IMR-90 (cell line): ENCODE results near the gene MRPL41. TPM values are rescaled to one million over a fixed set of nuclear protein-coding genes. Genes with fewer than 3 reads are reported as not detected.
"Not testable (repeated sequence)": the region's sequence is repeated elsewhere in the genome, so short reads cannot be mapped to it uniquely, and the experiment has no call there.

Experiments used
- ATAC-seq: fragments of 200-7000 bp; cut with Tn5 transposase; 2 replicates; pipeline ENCODE4 v1.9.1; 2020; ENCODE audit warnings: low read depth, mild to moderate bottlenecking, moderate library complexity
- BruUV-seq: library from RNA; stranded (reverse); fragments of 400-500 nt; replicated peaks from 2 replicates; lab custom pipeline; 2021; lab: Mats Ljungman, UMichigan
- CTCF ChIA-PET: fragments of 300-600 bp; formaldehyde crosslinking; extraction: SDS; loops from one replicate; lab custom pipeline; 2021; ENCODE audit warnings: antibody characterized with exemption; lab: Yijun Ruan, JAX
- POLR2A ChIA-PET: fragments of 300-600 bp; sonication (Branson Sonifier 250); formaldehyde crosslinking; loops from one replicate; lab custom pipeline; 2022; ENCODE audit warnings: antibody characterized with exemption; ENCODE audit not compliant: unreplicated experiment; lab: Charles Lee
- DNase-seq: peaks from one replicate; pipeline ENCODE4 v3.0.0; 2013
- H2AFZ ChIP-seq: replicated peaks from 2 replicates; pipeline ENCODE3; 2013; ENCODE audit warnings: low read length, mild to moderate bottlenecking; ENCODE audit not compliant: poor library complexity
- H2AK5ac ChIP-seq: 2 replicates; pipeline ENCODE4 v1.6.1; 2013; ENCODE audit warnings: low read depth, low read length, inconsistent platforms
- H2AK9ac ChIP-seq: replicated peaks from 2 replicates; pipeline ENCODE3; 2013; ENCODE audit warnings: mild to moderate bottlenecking, low read depth, low read length, moderate library complexity; ENCODE audit not compliant: poor library complexity
- H2BK120ac ChIP-seq: 2 replicates; pipeline ENCODE4 v1.6.1; 2013; ENCODE audit warnings: low read depth, low read length, inconsistent platforms
- H2BK15ac ChIP-seq: 3 replicates; pipeline ENCODE4 v1.6.1; 2013; ENCODE audit warnings: low read depth, low read length, inconsistent platforms
- H2BK20ac ChIP-seq: 2 replicates; pipeline ENCODE4 v1.6.1; 2013; ENCODE audit warnings: low read depth, mild to moderate bottlenecking, inconsistent platforms, low read length, moderate library complexity
- H2BK5ac ChIP-seq: 2 replicates; pipeline ENCODE4 v1.6.1; 2013; ENCODE audit warnings: mild to moderate bottlenecking, low read depth, low read length, inconsistent platforms; ENCODE audit not compliant: poor library complexity, severe bottlenecking
- H3K14ac ChIP-seq: replicated peaks from 2 replicates; pipeline ENCODE4 v1.6.1; 2013; ENCODE audit warnings: low read depth, low read length, inconsistent platforms
- H3K18ac ChIP-seq: 2 replicates; pipeline ENCODE4 v1.6.1; 2013; ENCODE audit warnings: low read depth, low read length, control low read depth
- H3K23ac ChIP-seq: 2 replicates; pipeline ENCODE4 v1.6.1; 2013; ENCODE audit warnings: low read depth, low read length, inconsistent platforms
- H3K27ac ChIP-seq: 2 replicates; pipeline ENCODE4 v1.5.1; 2013; ENCODE audit warnings: mild to moderate bottlenecking, control low read depth, low read length; ENCODE audit not compliant: insufficient read depth
- H3K27me3 ChIP-seq: 2 replicates; pipeline ENCODE4 v1.6.1; 2013; ENCODE audit warnings: low read length; ENCODE audit not compliant: control insufficient read depth, insufficient read depth
- H3K36me3 ChIP-seq: 2 replicates; pipeline ENCODE4 v1.6.1; 2013; ENCODE audit warnings: low read length, mixed read lengths; ENCODE audit not compliant: control insufficient read depth, insufficient read depth
- H3K4ac ChIP-seq: 2 replicates; pipeline ENCODE4 v1.6.1; 2013; ENCODE audit warnings: low read depth, low read length, inconsistent platforms
- H3K4me1 ChIP-seq: 2 replicates; pipeline ENCODE4 v1.6.1; 2013; ENCODE audit warnings: low read length, mixed read lengths; ENCODE audit not compliant: control insufficient read depth, insufficient read depth
- H3K4me2 ChIP-seq: 2 replicates; pipeline ENCODE4 v1.6.1; 2013; ENCODE audit warnings: low read depth, mild to moderate bottlenecking, control low read depth, low read length, moderate library complexity
- H3K4me3 ChIP-seq: 2 replicates; pipeline ENCODE4 v1.5.1; 2013; ENCODE audit warnings: low read depth, mild to moderate bottlenecking, control low read depth, low read length, moderate library complexity; ENCODE audit not compliant: insufficient read depth
- H3K56ac ChIP-seq: 2 replicates; pipeline ENCODE4 v1.6.1; 2013; ENCODE audit warnings: low read length, inconsistent platforms; ENCODE audit not compliant: insufficient read depth; ENCODE audit errors: extremely low read depth
- H3K79me1 ChIP-seq, 2 experiments: 2 replicates each; pipeline ENCODE4 v1.6.1; 2013; ENCODE audit warnings: low read length in 2 of 2, inconsistent platforms in 1 of 2, low read depth in 1 of 2
- H3K9ac ChIP-seq: 2 replicates; pipeline ENCODE4 v1.6.1; 2013; ENCODE audit warnings: low read depth, low read length, control low read depth
- H3K9me1 ChIP-seq: 2 replicates; pipeline ENCODE4 v1.6.1; 2013; ENCODE audit warnings: low read length, inconsistent platforms; ENCODE audit not compliant: insufficient read depth
- H3K9me3 ChIP-seq: 2 replicates; pipeline ENCODE4 v1.6.1; 2013; ENCODE audit warnings: low read length; ENCODE audit not compliant: control insufficient read depth, insufficient read depth
- H4K20me1 ChIP-seq: 2 replicates; pipeline ENCODE4 v1.6.1; 2013; ENCODE audit warnings: low read length, inconsistent platforms; ENCODE audit not compliant: insufficient read depth
- H4K5ac ChIP-seq: 2 replicates; pipeline ENCODE4 v1.6.1; 2013; ENCODE audit warnings: mild to moderate bottlenecking, low read depth, low read length, control low read depth
- H4K8ac ChIP-seq, 2 experiments: 2 replicates each; pipeline ENCODE4 v1.6.1; 2013; ENCODE audit warnings: low read depth in 2 of 2, low read length in 2 of 2, control low read depth in 1 of 2, inconsistent platforms in 1 of 2
- H4K91ac ChIP-seq: 2 replicates; pipeline ENCODE4 v1.6.1; 2013; ENCODE audit warnings: low read depth, low read length, inconsistent platforms; ENCODE audit not compliant: insufficient read depth
- FOS ChIP-seq: fragments of 150-350 bp; IDR thresholded peaks from 2 replicates; pipeline ENCODE4 v1.6.1; 2016; ENCODE audit warnings: low read depth, low read length
- RFX5 ChIP-seq: IDR thresholded peaks from 2 replicates; pipeline ENCODE4 v1.8.0; 2012; ENCODE audit warnings: low read depth, mild to moderate bottlenecking, low read length, moderate library complexity
- WGBS, 2 experiments: methylation state at CpG; one replicate each; pipeline versions ENCODE4 v1.1.5 to v1.1.7; 2013; ENCODE audit warnings: missing lambda C conversion rate in 2 of 2; ENCODE audit not compliant: insufficient read length in 1 of 2; ENCODE audit errors: extremely low coverage in 2 of 2; 5-methylcytosine and 5-hydroxymethylcytosine counted together
- dilution Hi-C: fragments of 300-500 bp; cut with HindIII; formaldehyde crosslinking; loops from one replicate; pipeline ENCODE4 v1.14.3; 2018; ENCODE audit warnings: low sequenced_read_pairs; ENCODE audit not compliant: unreplicated experiment
- in situ Hi-C: fragments of 300-500 bp; cut with MboI; formaldehyde crosslinking; loops from 3 replicates; pipeline ENCODE4 v1.14.3; 2019; ENCODE audit warnings: low sequenced_read_pairs, inconsistent platforms, mixed read lengths
- intact Hi-C: fragments of 100-400 bp; cut with micrococcal nuclease; formaldehyde crosslinking; loops from 2 replicates; pipeline ENCODE4 v1.10.0; 2022
- polyA plus RNA-seq, 3 experiments: library from polyadenylated mRNA; depleted of rRNA; stranded (reverse); fragments of >200 nt; gene quantifications; 2 replicates each; pipeline ENCODE4 v1.2.3, GENCODE V29; 2012; ENCODE audit warnings: low replicate concordance in 1 of 3
- total RNA-seq: library from RNA; depleted of rRNA; stranded (reverse); fragments of >200 nt; gene quantifications from 2 replicates; pipeline ENCODE4 v1.2.3, GENCODE V29; 2012

The MRPL41 gene
- total and polyA plus RNA-seq, 2 of the 4 experiments (the other 2 are of a cell fraction): 15.6 to 38.9 TPM

DNA sequence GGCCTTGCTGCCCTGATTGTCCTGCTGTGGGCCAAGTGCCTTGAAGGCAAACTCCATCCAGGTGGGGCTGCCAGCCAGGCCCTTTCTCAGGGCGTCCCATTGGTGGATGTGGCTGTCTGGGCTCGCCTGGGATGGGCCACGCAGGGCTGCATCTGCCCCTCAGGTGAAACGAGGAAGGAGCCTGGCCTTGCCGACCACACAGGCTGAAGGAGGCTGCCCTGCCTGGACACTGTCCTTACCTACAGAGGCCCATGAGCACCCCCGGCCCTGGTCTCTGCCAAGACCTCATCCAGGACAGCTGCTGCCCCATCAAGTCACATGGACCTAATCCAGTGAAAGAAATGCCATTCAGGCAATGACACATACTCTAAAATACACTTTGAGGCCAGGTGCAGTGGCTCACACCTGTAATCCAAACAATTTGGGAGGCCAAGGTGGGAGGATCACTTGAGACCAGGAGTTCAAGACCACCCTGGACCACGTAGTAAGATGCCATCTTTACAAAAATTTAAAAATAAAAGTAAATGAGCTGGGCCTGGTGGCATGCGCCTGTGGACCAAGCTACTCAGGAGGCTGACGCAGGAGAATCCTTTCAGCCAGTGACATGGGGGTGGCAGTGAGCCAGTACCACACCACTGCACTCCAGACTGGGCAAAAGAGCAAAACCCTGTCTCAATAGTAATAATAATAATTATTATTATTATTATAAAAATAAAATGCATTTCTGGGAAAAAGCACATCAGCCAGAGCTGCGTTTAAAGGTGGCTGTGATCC lies 35.3 kb upstream of the MRPL41 start:
- Histone ChIP-seq H3K4ac (no peak overlapping the region), H3K9me3 (no peaks in the 10 kb centered on the region), H2AK9ac (no peak overlapping the region), H3K18ac (no peak overlapping the region), H3K14ac (no peak overlapping the region), H3K56ac (no peak overlapping the region), H3K27ac (no peak overlapping the region), H3K36me3 (no peaks in the 10 kb centered on the region), H3K27me3 (no peaks in the 10 kb centered on the region), H3K4me1 (no peaks in the 10 kb centered on the region), H3K9me1 (no peaks in the 10 kb centered on the region), H2AFZ (no peak overlapping the region), H3K9ac (no peak overlapping the region), H4K8ac (no peak overlapping the region), H4K5ac (no peak overlapping the region), H2BK120ac (no peak overlapping the region), H2BK15ac (no peak overlapping the region), H2AK5ac (no peak overlapping the region), H4K20me1 (no peaks in the 10 kb centered on the region), H2BK20ac (no peak overlapping the region), H4K91ac (no peak overlapping the region), H2BK5ac (no peak overlapping the region), H3K4me3 (no peak overlapping the region), H3K4me2 (no peak overlapping the region), H3K79me1 (no peaks in the 10 kb centered on the region), H3K23ac (no peak overlapping the region)
- intact Hi-C loops (no loop called here), in situ Hi-C loops (no loop called here), dilution Hi-C loops (no loop called here)
- DNase-seq: no peak
- no TSS peak for BruUV-seq
- CTCF ChIA-PET: no interaction called here
- POLR2A ChIA-PET: no interaction called here
- WGBS, 2 experiments: 77% methylated on average over 5 of the region's 10 CpGs; no CpG with 5 or more reads in 1 of the 2 experiments
- no peak for TF ChIP-seq RFX5
- TF ChIP-seq FOS: no peak
- ATAC-seq: no peak

DNA sequence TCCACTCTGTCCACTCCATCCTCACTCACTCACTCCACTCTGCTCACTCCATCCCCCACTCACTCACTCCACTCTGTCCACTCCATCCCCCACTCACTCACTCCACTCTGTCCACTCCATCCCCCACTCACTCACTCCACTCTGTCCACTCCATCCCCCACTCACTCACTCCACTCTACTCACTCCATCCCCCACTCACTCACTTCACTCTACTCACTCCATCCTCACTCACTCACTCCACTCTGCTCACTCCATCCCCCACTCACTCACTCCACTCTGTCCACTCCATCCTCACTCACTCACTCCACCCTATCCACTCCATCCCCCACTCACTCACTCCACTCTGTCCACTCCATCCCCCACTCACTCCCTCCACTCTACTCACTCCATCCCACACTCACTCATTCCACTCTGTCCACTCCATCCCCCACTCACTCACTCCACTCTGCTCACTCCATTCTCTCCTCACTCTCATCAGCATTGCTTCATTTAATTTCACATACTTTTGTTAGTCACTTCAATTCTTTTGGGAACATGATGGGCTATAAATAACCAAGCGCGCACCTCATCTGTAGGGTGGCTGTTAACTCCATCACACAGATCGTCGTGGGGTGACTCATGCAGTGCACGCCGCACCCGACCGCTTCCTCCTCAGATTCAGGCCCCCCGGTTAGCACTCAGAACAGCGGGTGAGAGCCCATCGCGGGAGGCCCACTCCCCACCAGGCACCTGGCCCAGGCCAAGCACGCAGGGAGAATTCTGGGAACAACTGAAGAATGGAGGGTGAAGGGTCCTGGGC lies 32.8 kb upstream of the MRPL41 start:
- ATAC-seq, H2BK120ac ChIP-seq, in situ Hi-C loops, H3K4me1 ChIP-seq, H3K36me3 ChIP-seq, H3K9me3 ChIP-seq, H3K14ac ChIP-seq, H3K4me2 ChIP-seq, POLR2A ChIA-PET, BruUV-seq, H4K20me1 ChIP-seq, H3K23ac ChIP-seq, dilution Hi-C loops, H3K4ac ChIP-seq, H2BK20ac ChIP-seq, H3K9ac ChIP-seq, H2AK5ac ChIP-seq, CTCF ChIA-PET, DNase-seq, H4K5ac ChIP-seq, H3K56ac ChIP-seq, H2BK5ac ChIP-seq, H3K79me1 ChIP-seq, H4K91ac ChIP-seq, H2BK15ac ChIP-seq, H2AFZ ChIP-seq, H3K27ac ChIP-seq, H3K27me3 ChIP-seq, H3K4me3 ChIP-seq, H3K18ac ChIP-seq, H2AK9ac ChIP-seq, H4K8ac ChIP-seq, H3K9me1 ChIP-seq: not testable (repeated sequence)
- 96% methylated on average over 8 of the region's 13 CpGs; no CpG with 5 or more reads in 1 of the 2 experiments for WGBS, 2 experiments
- intact Hi-C loops: loop anchor here (2.0 kb wide), 1 partner anchor 36 kb away; no protein-coding TSS in a partner anchor
